GM20431 (cell line): ENCODE results near the gene C1orf210.

Source experiments
- in situ Hi-C: fragments of 300-500 bp; cut with MseI, MboI; formaldehyde crosslinking; loops from one replicate; pipeline ENCODE4 v1.15.0; 2020; ENCODE audit warnings: low sequenced_read_pairs; ENCODE audit not compliant: unreplicated experiment

C1orf210 gene

GRCh38 chr1:43253876-43254275 lies 31.5 kb downstream of the C1orf210 start:
- in situ Hi-C loops: no loop called here

GRCh38 chr1:43253173-43253572 lies 32.2 kb downstream of the C1orf210 start:
- in situ Hi-C loops: no loop called here

DNA sequence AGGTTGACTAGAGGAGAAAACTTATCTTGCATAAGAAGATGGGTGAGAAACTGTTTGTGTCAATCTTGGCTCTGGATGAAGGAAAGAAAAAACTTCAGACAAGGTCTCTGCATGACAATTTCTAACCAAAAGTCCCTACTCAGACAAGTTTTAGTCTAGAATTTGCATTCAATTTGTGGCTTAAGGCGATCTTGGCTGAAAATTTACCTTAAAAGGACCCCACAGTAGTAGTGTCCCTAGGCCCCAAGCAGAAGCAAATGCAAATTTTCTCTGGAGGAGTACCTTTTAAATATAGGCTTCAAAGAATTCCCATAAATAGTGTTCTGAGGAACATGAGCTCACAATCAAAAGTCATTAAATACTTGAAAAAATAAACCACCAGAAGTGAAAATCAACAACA lies 33.2 kb downstream of the C1orf210 start:
- in situ Hi-C loops: no loop called here

DNA sequence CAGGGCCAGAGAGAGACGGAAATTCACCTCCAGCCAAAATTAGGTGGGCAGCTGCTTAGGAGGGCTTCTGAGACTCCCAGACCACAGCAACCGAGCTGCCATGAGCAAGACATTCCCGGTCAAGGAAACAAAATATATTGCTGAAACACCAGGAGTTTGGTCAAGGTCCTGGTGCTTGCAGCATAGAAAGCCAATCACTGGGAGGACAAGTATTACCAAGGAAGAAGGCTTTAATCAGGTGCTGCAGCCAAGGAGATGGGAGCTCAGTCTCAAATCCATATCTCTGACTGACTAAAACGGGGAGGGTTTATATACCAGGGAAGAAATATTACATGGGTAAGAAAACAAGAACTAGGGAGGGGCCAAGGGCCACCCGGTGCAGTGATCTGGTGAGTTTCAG lies 34.4 kb downstream of the C1orf210 start:
- in situ Hi-C loops: no loop called here

GRCh38 chr1:43250351-43250761 lies 35.0 kb downstream of the C1orf210 start:
- in situ Hi-C loops: no loop called here

DNA sequence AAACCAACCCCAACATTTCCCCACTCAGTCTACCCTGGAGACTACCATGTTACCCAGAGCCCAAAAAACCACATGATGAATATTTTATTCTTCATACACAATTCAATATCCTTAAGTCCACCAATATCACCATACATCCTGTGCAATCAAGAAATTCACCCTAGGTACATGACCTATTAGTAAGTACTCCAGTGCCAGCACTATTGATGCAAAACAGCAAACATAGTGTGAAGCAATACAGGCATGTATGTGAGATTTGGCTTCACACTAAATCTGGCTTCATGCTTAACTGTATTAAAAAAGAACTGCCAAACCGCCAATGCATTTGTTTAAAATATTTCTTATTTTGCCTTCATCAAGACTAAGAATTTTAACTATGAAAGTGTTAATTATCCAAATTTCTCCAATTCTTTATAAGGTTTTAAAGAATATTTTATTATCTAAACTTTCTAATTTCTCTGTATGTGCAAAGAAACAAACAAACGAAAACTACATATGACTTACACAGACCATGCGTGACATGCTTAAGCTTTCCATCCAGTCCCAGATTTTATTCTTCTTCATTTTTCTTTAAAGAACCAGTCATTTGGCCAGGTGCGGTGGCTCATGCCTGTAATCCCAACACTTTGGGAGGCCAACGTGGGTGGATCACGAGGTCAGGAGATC lies 38.0 kb downstream of the C1orf210 start:
- in situ Hi-C loops: no loop called here

DNA sequence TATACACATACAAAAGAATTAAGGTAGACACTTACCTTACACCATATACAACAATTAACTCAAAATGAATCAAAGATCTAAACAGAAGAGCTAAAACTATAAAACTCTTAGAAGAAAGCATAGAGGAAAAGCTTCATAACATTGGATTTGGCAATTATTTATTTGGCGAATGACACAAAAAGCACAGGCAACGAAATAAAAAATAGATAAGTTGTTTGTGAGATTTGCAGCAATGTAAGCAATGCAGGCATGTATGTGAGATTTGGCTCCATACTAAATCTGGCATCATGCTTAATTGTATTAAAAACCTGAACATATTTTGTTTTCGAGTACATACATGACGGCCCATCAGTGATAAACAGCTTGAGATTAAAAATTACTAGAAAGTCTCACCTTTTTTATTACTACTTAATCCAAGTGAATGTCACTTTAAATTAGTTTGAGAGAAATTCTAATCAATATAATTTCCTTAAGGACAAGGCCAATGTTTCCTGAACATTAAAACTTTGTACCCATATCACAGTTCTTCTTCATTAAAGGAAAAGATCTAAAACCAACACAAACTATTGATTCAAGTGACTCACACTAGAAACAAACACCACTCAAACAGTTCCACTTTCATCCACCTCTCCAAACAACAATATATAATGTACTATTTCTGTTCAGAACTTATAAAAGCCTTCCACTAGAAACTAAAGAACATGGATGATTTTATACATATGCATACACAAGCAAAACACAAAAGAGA lies 38.7 kb downstream of the C1orf210 start:
- in situ Hi-C loops: no loop called here

GRCh38 chr1:43243299-43243698 lies 42.1 kb downstream of the C1orf210 start:
- in situ Hi-C loops: no loop called here

GRCh38 chr1:43241413-43241836 lies 44.0 kb downstream of the C1orf210 start:
- in situ Hi-C loops: no loop called here

DNA sequence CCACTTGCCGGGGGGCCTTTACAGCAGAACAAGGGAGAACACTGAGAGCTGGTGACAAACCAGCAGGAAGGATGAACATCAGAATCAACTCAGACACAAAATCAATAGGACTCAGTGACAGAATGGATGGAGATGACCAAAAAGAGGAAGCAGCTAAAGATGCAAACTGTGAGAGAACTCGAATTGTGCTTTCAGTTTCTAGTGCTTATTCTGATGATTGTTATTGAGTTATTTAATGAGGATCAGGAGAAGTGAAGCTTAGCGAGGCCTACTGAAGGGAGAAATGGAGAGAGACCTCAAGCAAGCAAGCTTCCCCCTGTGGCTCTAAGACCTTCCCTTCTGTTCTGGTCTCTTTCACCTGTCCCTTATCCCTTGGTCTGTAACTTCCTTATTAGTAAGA lies 45.9 kb downstream of the C1orf210 start:
- in situ Hi-C loops: no loop called here

GRCh38 chr1:43238991-43239469 lies 46.4 kb downstream of the C1orf210 start:
- in situ Hi-C loops: no loop called here

GRCh38 chr1:43238085-43238484 lies 47.3 kb downstream of the C1orf210 start:
- in situ Hi-C loops: no loop called here

DNA sequence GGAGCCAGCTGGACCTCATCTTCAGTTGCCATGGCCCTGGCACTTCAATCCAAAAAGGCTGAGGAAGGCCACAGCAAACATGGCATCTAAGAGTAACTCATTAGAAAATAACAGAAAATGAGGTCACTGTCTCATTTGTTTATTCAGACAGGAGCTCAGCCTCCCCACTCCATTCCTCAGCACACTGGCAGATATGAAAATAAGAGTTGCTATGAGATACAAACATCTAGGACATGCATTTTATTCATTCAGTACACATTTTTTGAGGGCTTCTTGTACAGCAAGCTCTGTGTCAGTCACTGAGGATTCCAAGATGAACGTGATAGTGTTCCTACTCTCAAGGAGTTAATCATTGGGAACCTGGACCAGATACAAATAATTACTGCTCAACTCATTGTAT lies 48.3 kb downstream of the C1orf210 start:
- in situ Hi-C loops: no loop called here

DNA sequence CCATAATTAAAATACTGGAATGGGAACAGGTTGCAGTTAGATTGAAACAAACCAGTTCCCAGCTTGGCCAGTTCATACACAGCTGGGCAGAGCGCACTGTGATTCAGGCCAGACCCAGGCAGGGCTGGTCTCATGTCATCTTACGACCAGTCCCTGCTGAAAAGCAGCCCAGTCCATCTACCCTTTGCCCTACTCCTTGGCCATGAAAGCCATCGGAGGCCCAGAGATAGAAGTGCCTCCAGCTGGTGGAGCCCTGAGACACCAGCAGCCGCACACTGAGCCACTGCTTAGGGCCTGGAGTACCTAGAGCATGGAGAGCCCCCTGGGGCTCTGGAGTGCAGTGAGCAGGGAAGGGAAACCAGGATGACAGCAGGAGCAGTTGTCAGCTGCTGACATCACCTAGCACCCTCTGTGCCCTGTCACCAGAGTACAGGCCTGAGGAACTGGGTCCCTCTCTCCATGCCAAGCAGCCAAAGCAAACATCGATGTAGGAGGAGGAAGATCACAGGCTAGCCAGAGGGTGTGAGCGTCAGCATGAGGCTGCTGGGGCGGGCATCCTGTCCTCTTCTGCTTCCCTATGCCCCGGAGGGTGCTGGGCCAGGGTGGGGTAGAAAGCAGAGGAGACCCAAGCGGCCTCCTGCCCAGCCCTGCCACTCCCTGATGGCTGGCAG lies 49.8 kb downstream of the C1orf210 start:
- in situ Hi-C loops: no loop called here

DNA sequence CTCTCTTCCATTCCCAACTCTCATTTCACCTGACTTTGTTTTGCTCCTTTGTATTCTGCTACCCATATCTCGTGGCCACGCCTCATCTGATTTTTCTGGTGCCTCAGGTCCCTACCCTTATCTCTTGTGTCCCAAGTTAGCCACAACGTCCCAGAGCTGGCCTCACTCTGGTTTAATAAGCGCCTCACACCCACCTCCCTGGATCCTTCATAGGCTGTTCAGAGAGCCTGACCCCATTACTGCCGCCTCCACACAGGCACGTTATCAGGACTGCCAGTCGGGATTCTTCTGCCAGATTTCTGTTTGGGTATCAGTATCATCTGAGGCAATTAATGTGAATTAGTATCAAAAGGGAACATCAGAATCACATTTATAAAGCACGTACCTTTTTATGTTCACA lies 50.3 kb downstream of the C1orf210 start:
- in situ Hi-C loops: no loop called here

- in situ Hi-C loops: no loop called here
These were observed 51.1 kb downstream of the C1orf210 start for GRCh38 chr1:43234267-43234666.

DNA sequence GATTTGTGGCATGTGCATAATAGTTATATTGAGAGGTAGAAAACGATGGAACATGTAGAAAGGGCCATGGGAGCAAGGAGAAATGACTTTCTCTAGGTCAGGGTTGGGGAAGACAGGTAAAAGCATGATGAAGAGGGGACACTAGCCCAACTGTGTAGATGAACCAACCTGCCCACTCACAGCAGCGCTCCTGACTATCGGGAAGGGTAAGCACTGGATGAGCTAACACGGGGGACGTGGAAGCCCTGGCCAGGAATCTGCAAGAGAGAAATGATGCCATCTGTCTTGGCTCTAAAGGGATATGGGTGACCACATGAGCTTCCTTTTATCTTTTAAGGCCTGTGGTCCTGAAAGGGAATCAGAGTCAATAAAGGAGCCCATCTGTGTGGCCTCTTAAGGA lies 51.8 kb downstream of the C1orf210 start:
- in situ Hi-C loops: no loop called here

- in situ Hi-C loops: no loop called here
These were observed 52.9 kb downstream of the C1orf210 start for GRCh38 chr1:43232482-43232881.

- in situ Hi-C loops: no loop called here
These were observed 53.3 kb downstream of the C1orf210 start for GRCh38 chr1:43232074-43232473.
